ENCODE results near the gene POLE. TPM values are rescaled to one million over a fixed set of nuclear protein-coding genes. Genes with fewer than 3 reads are reported as not detected.

POLE gene
- polyA plus RNA-seq, 1 of the 3 experiments (the other 2 are of a cell fraction): 20.1 TPM

DNA sequence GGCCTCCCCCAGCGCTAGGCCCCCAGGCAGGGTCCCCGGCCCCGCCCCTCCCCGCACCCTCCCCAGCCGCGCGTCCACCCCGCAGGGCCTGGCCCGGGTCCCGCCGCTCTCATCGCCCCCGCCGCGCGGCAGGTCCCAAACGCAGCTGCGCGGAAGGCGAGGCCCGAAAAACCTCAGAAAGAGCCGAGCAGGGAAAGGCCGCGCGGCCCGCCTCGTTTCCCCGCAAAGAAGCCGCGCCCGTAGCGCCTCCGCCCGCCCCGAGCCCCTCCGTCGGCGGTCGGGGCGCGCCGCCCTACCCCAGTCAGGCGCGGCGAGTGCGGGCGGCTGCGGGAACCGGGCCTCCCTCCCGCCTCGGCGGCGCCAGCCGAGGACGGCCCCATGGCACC lies 324 bp downstream of the POLE start:
- Histone ChIP-seq H3K79me2 (ENCODE audit: insufficient read depth) (peaks cover 32% of the 10 kb centered on the region), H3K9me3 (no peaks in the 10 kb centered on the region), H3K36me3 (replicated peaks in 1 of 2; ENCODE audit: control insufficient read depth in 1 of 2, insufficient read depth in 2 of 2, low read length in 1 of 2) (no peaks in the 10 kb centered on the region), H3F3A (replicated peaks; ENCODE audit: insufficient read depth) (peaks cover 6% of the 10 kb centered on the region), H3K4me3 (ENCODE audit: low read depth in 2 of 2, low read length in 1 of 2) (peak overlapping the region; percentile 70 to 87), H4K20me1 (ENCODE audit: insufficient read depth) (peaks cover 12% of the 10 kb centered on the region; the same call in 1 of the 2 replicates), H3K27ac (ENCODE audit: low read depth in 2 of 2, low read length in 1 of 2) (peak overlapping the region in 1 of 2 experiments; percentile 50; a peak in 2 of 4 replicates), H3K4me1 (ENCODE audit: control insufficient read depth in 1 of 2, insufficient read depth in 2 of 2, low read depth in 1 of 2, low read length in 1 of 2) (peaks cover 0 to 3% of the 10 kb centered on the region in 2 experiments; a peak in 1 of 4 replicates), H3K27me3 (ENCODE audit: insufficient read depth) (no peaks in the 10 kb centered on the region), H3K9ac (peak overlapping the region; percentile 75; the same call in 1 of the 2 replicates), H2AFZ (ENCODE audit: low read depth) (no peak overlapping the region), H3K4me2 (peak overlapping the region; percentile 74), H3K9me2 (no peaks in the 10 kb centered on the region)
- DNase-seq: peak; percentile 84
- POLR2A ChIA-PET: no interaction called here
- CTCF ChIA-PET: interaction anchor here (0.8 kb wide), 1 partner anchor 10 kb away, joined by 3 read pairs; no protein-coding TSS in a partner anchor
- TF ChIP-seq FOSL2 (IDR thresholded peaks at IDR 0.05; ENCODE audit: borderline replicate concordance, low read depth) (no peak), JUND (IDR thresholded peaks at IDR 0.05) (no peak), EZH2phosphoT487 (IDR thresholded peaks at IDR 0.05; ENCODE audit: borderline replicate concordance, low read depth) (no peak), YY1 (IDR thresholded peaks at IDR 0.05; ENCODE audit: low read depth) (no peak), ELF1 (IDR thresholded peaks at IDR 0.05) (no peak), RCOR1 (IDR thresholded peaks at IDR 0.05; ENCODE audit: low read length) (no peak), CHD2 (IDR thresholded peaks at IDR 0.05; ENCODE audit: low read length, partially characterized antibody) (no peak), TCF12 (IDR thresholded peaks at IDR 0.05) (no peak), NFIC (IDR thresholded peaks at IDR 0.05; ENCODE audit: borderline replicate concordance) (no peak), GABPA (IDR thresholded peaks at IDR 0.05; ENCODE audit: low read depth) (no peak), GATA2 (CRISPR knock-in tag; IDR thresholded peaks at IDR 0.05) (no peak), SMC3 (IDR thresholded peaks at IDR 0.05; ENCODE audit: low read depth, low read length) (no peak), TEAD4 (IDR thresholded peaks at IDR 0.05; ENCODE audit: borderline replicate concordance, insufficient read depth) (no peak)
- WGBS (ENCODE audit: low lambda C conversion rate): 5% methylated on average over 4 of the region's 55 CpGs

DNA sequence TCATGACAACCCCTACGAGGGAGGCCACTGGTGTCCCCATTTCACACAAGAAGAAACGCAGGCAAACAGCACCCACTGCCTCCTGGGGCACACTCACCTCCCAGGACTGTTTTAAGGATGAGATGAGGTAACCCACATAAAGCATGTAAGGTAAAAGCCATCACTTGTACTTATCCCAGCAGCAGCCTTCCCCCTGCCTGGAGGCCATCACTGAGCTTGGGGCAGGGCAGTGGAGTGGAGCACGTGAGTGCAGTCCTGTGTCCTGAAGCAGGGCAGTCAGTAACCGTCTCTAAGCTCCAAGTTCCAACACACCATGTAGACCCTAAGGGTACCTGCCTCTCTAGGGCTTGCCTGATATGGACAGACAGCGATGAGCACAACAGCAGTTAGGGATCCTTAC lies 1.7 kb downstream of the POLE start:
- TF ChIP-seq RCOR1 (IDR thresholded peaks at IDR 0.05; ENCODE audit: low read length) (no peak), EZH2phosphoT487 (IDR thresholded peaks at IDR 0.05; ENCODE audit: borderline replicate concordance, low read depth) (no peak), GATA2 (CRISPR knock-in tag; IDR thresholded peaks at IDR 0.05) (no peak), GABPA (IDR thresholded peaks at IDR 0.05; ENCODE audit: low read depth) (no peak), NRF1 (IDR thresholded peaks at IDR 0.05; ENCODE audit: low read depth, low read length) (no peak), SMC3 (IDR thresholded peaks at IDR 0.05; ENCODE audit: low read depth, low read length) (no peak), MXI1 (IDR thresholded peaks at IDR 0.05; ENCODE audit: low read depth, low read length) (no peak), RFX5 (IDR thresholded peaks at IDR 0.05; ENCODE audit: low read length) (no peak), TEAD4 (IDR thresholded peaks at IDR 0.05; ENCODE audit: borderline replicate concordance, insufficient read depth) (no peak), CHD2 (IDR thresholded peaks at IDR 0.05; ENCODE audit: low read length, partially characterized antibody) (no peak), FOXJ3 (CRISPR knock-in tag; IDR thresholded peaks at IDR 0.05) (no peak), ELF1 (IDR thresholded peaks at IDR 0.05) (no peak), MEF2A (IDR thresholded peaks at IDR 0.05; ENCODE audit: borderline replicate concordance, low read depth) (no peak), TCF12 (IDR thresholded peaks at IDR 0.05) (no peak)
- TF ChIP-seq, protein P1, sequence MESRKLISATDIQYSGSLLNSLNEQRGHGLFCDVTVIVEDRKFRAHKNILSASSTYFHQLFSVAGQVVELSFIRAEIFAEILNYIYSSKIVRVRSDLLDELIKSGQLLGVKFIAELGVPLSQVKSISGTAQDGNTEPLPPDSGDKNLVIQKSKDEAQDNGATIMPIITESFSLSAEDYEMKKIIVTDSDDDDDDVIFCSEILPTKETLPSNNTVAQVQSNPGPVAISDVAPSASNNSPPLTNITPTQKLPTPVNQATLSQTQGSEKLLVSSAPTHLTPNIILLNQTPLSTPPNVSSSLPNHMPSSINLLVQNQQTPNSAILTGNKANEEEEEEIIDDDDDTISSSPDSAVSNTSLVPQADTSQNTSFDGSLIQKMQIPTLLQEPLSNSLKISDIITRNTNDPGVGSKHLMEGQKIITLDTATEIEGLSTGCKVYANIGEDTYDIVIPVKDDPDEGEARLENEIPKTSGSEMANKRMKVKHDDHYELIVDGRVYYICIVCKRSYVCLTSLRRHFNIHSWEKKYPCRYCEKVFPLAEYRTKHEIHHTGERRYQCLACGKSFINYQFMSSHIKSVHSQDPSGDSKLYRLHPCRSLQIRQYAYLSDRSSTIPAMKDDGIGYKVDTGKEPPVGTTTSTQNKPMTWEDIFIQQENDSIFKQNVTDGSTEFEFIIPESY (IDR thresholded peaks at IDR 0.05; ENCODE audit: borderline replicate concordance, low read depth): no peak
- TF ChIP-seq, protein P2, sequence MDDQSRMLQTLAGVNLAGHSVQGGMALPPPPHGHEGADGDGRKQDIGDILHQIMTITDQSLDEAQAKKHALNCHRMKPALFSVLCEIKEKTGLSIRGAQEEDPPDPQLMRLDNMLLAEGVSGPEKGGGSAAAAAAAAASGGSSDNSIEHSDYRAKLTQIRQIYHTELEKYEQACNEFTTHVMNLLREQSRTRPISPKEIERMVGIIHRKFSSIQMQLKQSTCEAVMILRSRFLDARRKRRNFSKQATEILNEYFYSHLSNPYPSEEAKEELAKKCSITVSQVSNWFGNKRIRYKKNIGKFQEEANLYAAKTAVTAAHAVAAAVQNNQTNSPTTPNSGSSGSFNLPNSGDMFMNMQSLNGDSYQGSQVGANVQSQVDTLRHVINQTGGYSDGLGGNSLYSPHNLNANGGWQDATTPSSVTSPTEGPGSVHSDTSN (IDR thresholded peaks at IDR 0.05): no peak
- TF ChIP-seq, protein P3, sequence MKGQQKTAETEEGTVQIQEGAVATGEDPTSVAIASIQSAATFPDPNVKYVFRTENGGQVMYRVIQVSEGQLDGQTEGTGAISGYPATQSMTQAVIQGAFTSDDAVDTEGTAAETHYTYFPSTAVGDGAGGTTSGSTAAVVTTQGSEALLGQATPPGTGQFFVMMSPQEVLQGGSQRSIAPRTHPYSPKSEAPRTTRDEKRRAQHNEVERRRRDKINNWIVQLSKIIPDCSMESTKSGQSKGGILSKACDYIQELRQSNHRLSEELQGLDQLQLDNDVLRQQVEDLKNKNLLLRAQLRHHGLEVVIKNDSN (IDR thresholded peaks at IDR 0.05; ENCODE audit: borderline replicate concordance, low read depth): no peak
- TF ChIP-seq, protein P4, sequence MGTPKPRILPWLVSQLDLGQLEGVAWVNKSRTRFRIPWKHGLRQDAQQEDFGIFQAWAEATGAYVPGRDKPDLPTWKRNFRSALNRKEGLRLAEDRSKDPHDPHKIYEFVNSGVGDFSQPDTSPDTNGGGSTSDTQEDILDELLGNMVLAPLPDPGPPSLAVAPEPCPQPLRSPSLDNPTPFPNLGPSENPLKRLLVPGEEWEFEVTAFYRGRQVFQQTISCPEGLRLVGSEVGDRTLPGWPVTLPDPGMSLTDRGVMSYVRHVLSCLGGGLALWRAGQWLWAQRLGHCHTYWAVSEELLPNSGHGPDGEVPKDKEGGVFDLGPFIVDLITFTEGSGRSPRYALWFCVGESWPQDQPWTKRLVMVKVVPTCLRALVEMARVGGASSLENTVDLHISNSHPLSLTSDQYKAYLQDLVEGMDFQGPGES (IDR thresholded peaks at IDR 0.05; ENCODE audit: low read depth, low read length): no peak
- TF ChIP-seq, protein P5, sequence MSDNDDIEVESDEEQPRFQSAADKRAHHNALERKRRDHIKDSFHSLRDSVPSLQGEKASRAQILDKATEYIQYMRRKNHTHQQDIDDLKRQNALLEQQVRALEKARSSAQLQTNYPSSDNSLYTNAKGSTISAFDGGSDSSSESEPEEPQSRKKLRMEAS (IDR thresholded peaks at IDR 0.05; ENCODE audit: low read depth): no peak
- Histone ChIP-seq H3K36me3 (replicated peaks in 1 of 2; ENCODE audit: control insufficient read depth in 1 of 2, insufficient read depth in 2 of 2, low read length in 1 of 2) (no peaks in the 10 kb centered on the region), H3K4me3 (ENCODE audit: low read depth in 2 of 2, low read length in 1 of 2) (no peak overlapping the region), H3F3A (replicated peaks; ENCODE audit: insufficient read depth) (no peaks in the 10 kb centered on the region), H3K4me1 (ENCODE audit: control insufficient read depth in 1 of 2, insufficient read depth in 2 of 2, low read depth in 1 of 2, low read length in 1 of 2) (peaks cover 0 to 3% of the 10 kb centered on the region in 2 experiments; a peak in 1 of 4 replicates), H3K9ac (no peak overlapping the region), H4K20me1 (ENCODE audit: insufficient read depth) (peaks cover 23% of the 10 kb centered on the region; the same call in 1 of the 2 replicates), H3K4me2 (no peak overlapping the region), H3K9me2 (no peaks in the 10 kb centered on the region), H3K27ac (ENCODE audit: low read depth in 2 of 2, low read length in 1 of 2) (no peak overlapping the region), H3K9me3 (no peaks in the 10 kb centered on the region), H3K79me2 (ENCODE audit: insufficient read depth) (peaks cover 46% of the 10 kb centered on the region), H2AFZ (ENCODE audit: low read depth) (no peak overlapping the region), H3K27me3 (ENCODE audit: insufficient read depth) (no peaks in the 10 kb centered on the region)
- no peak for DNase-seq
- CTCF ChIA-PET: interaction anchor here (1.0 to 1.1 kb wide), 3 partner anchors 11 to 47 kb away, joined by 3 read pairs; no protein-coding TSS in a partner anchor
- POLR2A ChIA-PET: no interaction called here
- 82% methylated on average over 5 of the region's 5 CpGs for WGBS (ENCODE audit: low lambda C conversion rate)

All from SK-N-SH (cell line).